Kidney (tissue), 14 donors: ENCODE data around the gene AKR1B1. TPM values are rescaled to one million over a fixed set of nuclear protein-coding genes. Genes with fewer than 3 reads are reported as not detected.
"Not testable (repeated sequence)": the region's sequence is repeated elsewhere in the genome, so short reads cannot be mapped to it uniquely, and the experiment has no call there.

Experiments
- DNase-seq, 5 donors: peaks; one replicate each; pipeline ENCODE4 v3.0.0-alpha.2; 2013 to 2020
- FAIRE-seq: peaks from 2 replicates; lab custom pipeline; 2012; peaks lifted over from hg19 to GRCh38; lab: Jason Lieb, UNC
- H3K27ac ChIP-seq, 2 donors: one replicate each; pipeline ENCODE4 v1.7.0; 2013; ENCODE audit warnings: low read depth in 2 of 2, low read length in 2 of 2, inconsistent platforms in 1 of 2
- H3K27me3 ChIP-seq: one replicate; pipeline ENCODE4 v1.7.1; 2013; ENCODE audit warnings: low read length, inconsistent platforms; ENCODE audit not compliant: control insufficient read depth, insufficient read depth
- H3K36me3 ChIP-seq, 3 donors: one replicate each; pipeline versions ENCODE4 v1.7.0 to v1.7.1; 2013; ENCODE audit warnings: low read length in 3 of 3, control low read depth in 1 of 3, inconsistent platforms in 1 of 3; ENCODE audit not compliant: insufficient read depth in 3 of 3, control insufficient read depth in 2 of 3
- H3K4me1 ChIP-seq, 3 donors: one replicate each; pipeline versions ENCODE4 v1.7.0 to v1.7.1; 2013; ENCODE audit warnings: low read length in 3 of 3, inconsistent platforms in 1 of 3, low read depth in 1 of 3; ENCODE audit not compliant: control insufficient read depth in 2 of 3, insufficient read depth in 2 of 3
- H3K4me3 ChIP-seq, 3 donors: one replicate each; pipeline versions ENCODE4 v1.7.0 to v1.8.1; 2013; ENCODE audit warnings: low read length in 3 of 3, control low read depth in 1 of 3, inconsistent platforms in 1 of 3
- H3K9ac ChIP-seq, 3 donors: one replicate each; pipeline versions ENCODE4 v1.7.0 to v1.7.1; 2013; ENCODE audit warnings: low read length in 3 of 3, control low read depth in 1 of 3, inconsistent platforms in 1 of 3
- H3K9me3 ChIP-seq, 3 donors: one replicate each; pipeline versions ENCODE4 v1.7.0 to v1.7.1; 2013; ENCODE audit warnings: low read length in 3 of 3, control low read depth in 1 of 3, inconsistent platforms in 1 of 3; ENCODE audit not compliant: control insufficient read depth in 2 of 3, insufficient read depth in 1 of 3
- intact Hi-C: fragments of 100-400 bp; cut with DNase I; formaldehyde crosslinking; loops from one replicate; pipeline ENCODE4 v1.11.1; 2022
- polyA plus RNA-seq: library from polyadenylated mRNA; stranded (reverse); fragments of 350-450 nt; fragmentation: Illumina TruSeq; extraction: RNeasy Lipid Tissue Mini Kit (QIAGEN cat#74804); gene quantifications from one replicate; pipeline ENCODE4 v1.2.3, GENCODE V29; 2014; ENCODE audit warnings: low read depth, low replicate concordance; ENCODE audit not compliant: insufficient read depth
- total RNA-seq: library from RNA; stranded (reverse); fragmentation: NEBNext Ultra II Directional; extraction: Animal tissue kit (Norgen Biotek cat#: 25700); gene quantifications from one replicate; pipeline ENCODE4 v1.2.1, GENCODE V29; 2021
- TF ChIP-seq, protein P1 (sequence below): IDR thresholded peaks from 3 replicates; pipeline ENCODE4 v1.5.1; 2012; ENCODE audit warnings: mild to moderate bottlenecking, moderate library complexity, borderline replicate concordance; ENCODE audit not compliant: insufficient read depth; ENCODE audit errors: extremely low read depth
- donor health status: control.
- donor health status: control.
- donor health status: control.
- donor health status: control.
- donor health status: control.
- donor health status: DM: yes; HTN: yes; CAD: no.
- donor health status: Normal renal cell carcinoma (clear cell type).

AKR1B1 gene
- total and polyA plus RNA-seq, 2 donors from 2014 or later: 93.8 to 183 TPM

DNA sequence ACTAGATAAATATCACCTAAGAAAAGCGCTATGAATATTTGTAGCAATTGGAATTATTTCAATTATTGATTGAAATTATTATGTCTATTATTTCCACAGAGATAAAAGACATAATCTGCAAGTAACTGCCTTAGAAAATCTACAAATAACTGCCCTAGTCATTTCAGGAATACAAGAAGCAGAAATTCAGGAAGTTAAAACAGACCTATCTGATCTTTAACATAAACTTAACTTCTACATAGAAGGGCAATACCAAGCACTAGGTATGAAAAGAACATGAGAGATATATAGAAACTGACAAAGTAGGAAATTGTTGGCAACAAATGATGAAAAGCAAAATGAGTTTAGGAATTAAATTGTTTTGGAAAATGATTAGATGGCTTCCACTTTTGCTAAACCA, 36.6 kb upstream of the AKR1B1 start:
- no peaks in the 10 kb centered on the region for H3K4me1 ChIP-seq
- no peak overlapping the region for H3K9ac ChIP-seq
- H3K36me3 ChIP-seq: no peaks in the 10 kb centered on the region
- no peaks in the 10 kb centered on the region for H3K27me3 ChIP-seq
- no peak overlapping the region for H3K4me3 ChIP-seq
- no peak overlapping the region for H3K27ac ChIP-seq
- DNase-seq (no peak), FAIRE-seq (no peak)
- intact Hi-C loops: loop anchor here (10.0 kb wide), 1 partner anchor 51 kb away; no protein-coding TSS in a partner anchor
- no peaks in the 10 kb centered on the region for H3K9me3 ChIP-seq
- TF ChIP-seq, protein P1, sequence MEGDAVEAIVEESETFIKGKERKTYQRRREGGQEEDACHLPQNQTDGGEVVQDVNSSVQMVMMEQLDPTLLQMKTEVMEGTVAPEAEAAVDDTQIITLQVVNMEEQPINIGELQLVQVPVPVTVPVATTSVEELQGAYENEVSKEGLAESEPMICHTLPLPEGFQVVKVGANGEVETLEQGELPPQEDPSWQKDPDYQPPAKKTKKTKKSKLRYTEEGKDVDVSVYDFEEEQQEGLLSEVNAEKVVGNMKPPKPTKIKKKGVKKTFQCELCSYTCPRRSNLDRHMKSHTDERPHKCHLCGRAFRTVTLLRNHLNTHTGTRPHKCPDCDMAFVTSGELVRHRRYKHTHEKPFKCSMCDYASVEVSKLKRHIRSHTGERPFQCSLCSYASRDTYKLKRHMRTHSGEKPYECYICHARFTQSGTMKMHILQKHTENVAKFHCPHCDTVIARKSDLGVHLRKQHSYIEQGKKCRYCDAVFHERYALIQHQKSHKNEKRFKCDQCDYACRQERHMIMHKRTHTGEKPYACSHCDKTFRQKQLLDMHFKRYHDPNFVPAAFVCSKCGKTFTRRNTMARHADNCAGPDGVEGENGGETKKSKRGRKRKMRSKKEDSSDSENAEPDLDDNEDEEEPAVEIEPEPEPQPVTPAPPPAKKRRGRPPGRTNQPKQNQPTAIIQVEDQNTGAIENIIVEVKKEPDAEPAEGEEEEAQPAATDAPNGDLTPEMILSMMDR: no peak

DNA sequence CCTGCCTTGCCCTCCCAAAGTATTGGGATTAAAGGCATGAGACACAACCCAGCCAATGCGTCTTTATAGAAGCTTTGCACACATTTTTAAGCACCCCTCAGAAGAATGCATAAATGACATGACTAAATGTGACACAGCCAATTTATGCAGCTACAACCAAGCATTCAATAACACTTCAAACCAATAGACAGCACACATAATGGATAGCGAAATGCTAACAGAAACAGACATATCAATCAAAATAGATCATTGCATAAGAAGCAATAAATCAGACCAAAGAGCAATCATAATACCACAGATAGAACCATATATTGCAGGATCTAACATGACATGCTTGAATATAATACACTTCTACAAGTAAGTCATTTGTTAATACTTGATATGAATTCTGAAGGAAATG, 34.2 kb upstream of the AKR1B1 start:
- TF ChIP-seq, protein P1: no peak
- H3K4me1 ChIP-seq: no peaks in the 10 kb centered on the region
- H3K4me3 ChIP-seq: no peak overlapping the region
- FAIRE-seq (no peak), DNase-seq (no peak)
- intact Hi-C loops: loop anchor here (10.0 kb wide), 1 partner anchor 48 kb away; no protein-coding TSS in a partner anchor
- no peak overlapping the region for H3K27ac ChIP-seq
- H3K9me3 ChIP-seq: no peaks in the 10 kb centered on the region
- no peaks in the 10 kb centered on the region for H3K36me3 ChIP-seq
- H3K9ac ChIP-seq: no peak overlapping the region
- no peaks in the 10 kb centered on the region for H3K27me3 ChIP-seq

DNA sequence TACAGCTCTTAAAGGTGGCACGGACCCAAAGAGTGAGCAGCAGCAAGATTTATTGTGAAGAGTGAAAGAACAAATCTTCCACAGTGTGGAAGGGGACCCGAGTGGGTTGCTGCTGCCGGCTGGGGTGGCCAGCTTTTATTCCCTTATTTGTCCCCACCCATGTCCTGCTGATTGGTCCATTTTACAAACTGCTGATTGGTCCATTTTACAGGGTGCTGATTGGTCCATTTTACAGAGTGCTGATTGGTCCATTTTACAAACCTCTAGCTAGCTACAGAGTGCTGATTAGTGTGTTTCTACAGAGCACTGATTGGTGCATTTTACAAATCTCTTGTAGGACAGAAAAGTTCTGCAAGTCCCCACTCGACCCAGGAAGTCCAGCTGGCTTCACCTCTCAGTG, 28.8 kb upstream of the AKR1B1 start:
- H3K27me3 ChIP-seq, intact Hi-C loops, H3K4me3 ChIP-seq, H3K9ac ChIP-seq, H3K9me3 ChIP-seq, H3K36me3 ChIP-seq, H3K27ac ChIP-seq, FAIRE-seq, DNase-seq, H3K4me1 ChIP-seq: not testable (repeated sequence)

DNA sequence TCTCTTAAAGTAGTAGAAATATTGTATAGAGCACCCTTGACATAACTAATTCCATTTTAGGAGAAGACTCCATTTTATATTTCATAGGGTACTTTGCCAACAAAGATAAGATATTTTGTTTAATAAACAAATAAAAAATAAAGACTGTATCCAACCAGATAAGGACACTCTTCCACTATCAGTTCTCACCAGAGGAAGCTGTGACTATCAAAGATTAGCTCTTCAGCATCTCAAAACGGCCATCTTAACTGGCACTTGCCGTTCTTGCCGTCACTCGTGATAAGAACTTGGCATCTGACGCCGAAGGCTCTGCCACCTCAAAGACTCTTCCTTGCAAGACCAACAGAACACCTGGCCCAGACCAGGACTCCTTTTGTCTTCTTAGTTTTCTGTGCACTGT, 26.3 kb upstream of the AKR1B1 start:
- Histone ChIP-seq H3K9ac (no peak overlapping the region), H3K27me3 (no peaks in the 10 kb centered on the region), H3K36me3 (no peaks in the 10 kb centered on the region), H3K4me1 (no peaks in the 10 kb centered on the region), H3K27ac (no peak overlapping the region), H3K4me3 (no peak overlapping the region), H3K9me3 (no peaks in the 10 kb centered on the region)
- TF ChIP-seq, protein P1: no peak
- intact Hi-C loops: no loop called here
- FAIRE-seq (no peak), DNase-seq (no peak)
